HepG2 (cell line): ENCODE results near the gene GATA1. TPM values are rescaled to one million over a fixed set of nuclear protein-coding genes. Genes with fewer than 3 reads are reported as not detected.

Experiments used
- ATAC-seq: fragments of 200-7000 bp; cut with Tn5 transposase; 3 replicates; pipeline ENCODE4 v1.9.1; 2020; ENCODE audit warnings: mild to moderate bottlenecking, moderate library complexity
- BruUV-seq: library from RNA; stranded (reverse); fragments of 400-500 nt; replicated peaks from 2 replicates; lab custom pipeline; 2021; lab: Mats Ljungman, UMichigan
- CTCF ChIA-PET: fragments of 300-600 bp; formaldehyde crosslinking; extraction: SDS; loops from one replicate; lab custom pipeline; 2021; ENCODE audit warnings: low total read pairs, inconsistent platforms, low intra/inter-chr PET ratio; lab: Yijun Ruan, JAX
- POLR2A ChIA-PET: fragments of 350-600 bp; sonication (Branson Sonifier 250); formaldehyde crosslinking; loops from one replicate; lab custom pipeline; 2020; ENCODE audit warnings: antibody characterized with exemption, inconsistent platforms; lab: Yijun Ruan, JAX
- DNase-seq: peaks from one replicate; pipeline ENCODE4 v3.0.0-alpha.2; 2015; ENCODE audit warnings: low spot score
- FAIRE-seq: peaks from 3 replicates; lab custom pipeline; 2011; peaks lifted over from hg19 to GRCh38; lab: Jason Lieb, UNC
- H2AFZ ChIP-seq: one replicate; pipeline ENCODE4 v1.6.1; 2011; ENCODE audit warnings: low read length, inconsistent platforms
- H3K27ac ChIP-seq: fragments of 300-600 bp; 3 replicates; pipeline ENCODE4 v1.8.0; 2011; ENCODE audit warnings: mixed run types, mild to moderate bottlenecking, mixed read lengths, low read length, inconsistent platforms; ENCODE audit not compliant: insufficient read depth; ENCODE audit errors: extremely low read length
- H3K27me3 ChIP-seq, 2 experiments: fragments of 200-600 bp in 1 of 2; 2 replicates in 1 of 2; 3 replicates in 1 of 2; pipeline versions ENCODE4 v1.6.0 to v1.8.0; 2011; ENCODE audit warnings: low read length in 2 of 2, mild to moderate bottlenecking in 2 of 2, moderate library complexity in 2 of 2, inconsistent platforms in 1 of 2; ENCODE audit not compliant: insufficient read depth in 2 of 2, control insufficient read depth in 1 of 2
- H3K36me3 ChIP-seq, 2 experiments: fragments of 200-600 bp in 1 of 2; replicated peaks in 1 of 2; 2 replicates in 1 of 2; 3 replicates in 1 of 2; pipeline versions ENCODE4 v1.5.1 to v1.8.0; 2011; ENCODE audit warnings: low read length in 2 of 2, inconsistent platforms in 1 of 2; ENCODE audit not compliant: insufficient read depth in 2 of 2, control insufficient read depth in 1 of 2
- H3K4me1 ChIP-seq: 2 replicates; pipeline ENCODE4 v1.5.1; 2012; ENCODE audit warnings: low read length, inconsistent platforms; ENCODE audit not compliant: insufficient read depth
- H3K4me2 ChIP-seq: 2 replicates; pipeline ENCODE4 v1.6.0; 2011; ENCODE audit warnings: low read depth, low read length, inconsistent platforms
- H3K4me3 ChIP-seq, 3 experiments: fragments of 200-600 bp in 1 of 3; sonication (generic), shearing (Covaris generic) in 1 of 3; replicated peaks in 1 of 3; 2 replicates each; pipeline ENCODE4 v1.5.1; 2011 to 2016; ENCODE audit warnings: low read length in 3 of 3, inconsistent platforms in 2 of 3, low read depth in 2 of 3, mild to moderate bottlenecking in 2 of 3, control low read depth in 1 of 3, mixed read lengths in 1 of 3; ENCODE audit not compliant: insufficient read depth in 1 of 3
- H3K79me2 ChIP-seq: one replicate; pipeline ENCODE4 v1.6.1; 2011; ENCODE audit warnings: low read length, inconsistent platforms; ENCODE audit not compliant: insufficient read depth
- H3K9ac ChIP-seq: 2 replicates; pipeline ENCODE4 v1.6.0; 2011; ENCODE audit warnings: mild to moderate bottlenecking, low read depth, low read length, inconsistent platforms; ENCODE audit not compliant: insufficient read depth
- H3K9me3 ChIP-seq: 2 replicates; pipeline ENCODE4 v1.5.1; 2012; ENCODE audit warnings: mild to moderate bottlenecking, low read length
- H4K20me1 ChIP-seq: 2 replicates; pipeline ENCODE4 v1.6.0; 2011; ENCODE audit warnings: inconsistent platforms, mild to moderate bottlenecking, low read length, moderate library complexity; ENCODE audit not compliant: insufficient read depth
- ATF5 ChIP-seq: sonication (generic); formaldehyde crosslinking; IDR thresholded peaks from 2 replicates; pipeline ENCODE4 v1.4.0; 2020; ENCODE audit warnings: mild to moderate bottlenecking, low read depth, missing genetic modification reagents
- MXD1 ChIP-seq: sonication (generic); formaldehyde crosslinking; IDR thresholded peaks from 2 replicates; pipeline ENCODE4 v1.4.0; 2020; ENCODE audit warnings: mild to moderate bottlenecking, missing genetic modification reagents
- WIZ ChIP-seq: sonication (generic); formaldehyde crosslinking; IDR thresholded peaks from 2 replicates; pipeline ENCODE4 v1.5.1; 2020; ENCODE audit warnings: mild to moderate bottlenecking, missing genetic modification reagents
- ZEB1 ChIP-seq: IDR thresholded peaks from 2 replicates; pipeline ENCODE4 v1.6.1; 2012; ENCODE audit warnings: mild to moderate bottlenecking, low read depth, inconsistent platforms; ENCODE audit not compliant: insufficient replicate concordance
- ZNF549 ChIP-seq: sonication (generic); formaldehyde crosslinking; IDR thresholded peaks from 2 replicates; pipeline ENCODE4 v1.5.0; 2020; ENCODE audit warnings: missing genetic modification reagents
- ZSCAN31 ChIP-seq: sonication (generic); formaldehyde crosslinking; IDR thresholded peaks from 2 replicates; pipeline ENCODE4 v1.5.0; 2020; ENCODE audit warnings: low read depth, mild to moderate bottlenecking, missing genetic modification reagents
- WGBS: methylation state at CpG from one replicate; pipeline ENCODE4 v1.1.6; 2017; ENCODE audit warnings: low lambda C conversion rate; 5-methylcytosine and 5-hydroxymethylcytosine counted together
- in situ Hi-C: cut with HindIII; loops from 2 replicates; pipeline ENCODE4 v1.10.0; 2017; ENCODE audit warnings: low pct_unique_long_range_greater_than_20kb; ENCODE audit not compliant: extremely low pct_ligation_motif_present
- intact Hi-C: fragments of 100-400 bp; cut with micrococcal nuclease; formaldehyde crosslinking; loops from one replicate; pipeline ENCODE4 v1.10.0; 2022; ENCODE audit not compliant: unreplicated experiment
- polyA plus RNA-seq, 8 experiments: library from polyadenylated mRNA; depleted of rRNA in 3 of 8; stranded (reverse) in 7 of 8; unstranded in 1 of 8; fragments of >200 nt; fragmentation: Illumina TruSeq in 4 of 8; extraction: Trizol in 4 of 8; gene quantifications; 2 replicates each; pipeline versions ENCODE4 v1.2.1 to v1.2.3, GENCODE V29; 2011 to 2016; ENCODE audit warnings: low read depth in 4 of 8, missing spikeins in 1 of 8, mixed read lengths in 1 of 8; ENCODE audit not compliant: insufficient read depth in 1 of 8
- total RNA-seq, 5 experiments: library from RNA; depleted of rRNA; stranded (reverse); fragments of >200 nt; fragmentation: Illumina TruSeq; extraction: Trizol; gene quantifications; 2 replicates each; pipeline ENCODE4 v1.2.3, GENCODE V29; 2016; ENCODE audit warnings: low read depth in 1 of 5

Gene GATA1
- total and polyA plus RNA-seq, 2 of the 13 experiments (the other 11 are each of a cell fraction or from before 2014, with no cell fraction given), result 0.13 TPM; not detected in 1

- no peak for TF ChIP-seq WIZ (CRISPR knock-in tag)
Measured at GRCh38 chrX:48772602-48773001, 13.8 kb upstream of the GATA1 start (continued).

- Histone ChIP-seq H2AFZ (no peak overlapping the region), H3K9me3 (no peaks in the 10 kb centered on the region), H3K36me3 (no peaks in the 10 kb centered on the region), H4K20me1 (no peaks in the 10 kb centered on the region), H3K4me1 (no peaks in the 10 kb centered on the region), H3K4me3 (no peak overlapping the region), H3K4me2 (no peak overlapping the region), H3K27me3 (no peaks in the 10 kb centered on the region), H3K79me2 (no peaks in the 10 kb centered on the region), H3K9ac (no peak overlapping the region), H3K27ac (no peak overlapping the region)
- ChIA-PET POLR2A (no interaction called here), CTCF (no interaction called here)
- DNase-seq (no peak), ATAC-seq (no peak), FAIRE-seq (no peak)
- BruUV-seq, result no TSS peak
- intact Hi-C loops, result no loop called here
- WGBS, result 41% methylated on average over 12 of the region's 13 CpGs
- TF ChIP-seq ZNF549 (CRISPR knock-in tag), result no peak
- no peak for TF ChIP-seq ATF5 (CRISPR knock-in tag)
- TF ChIP-seq ZEB1, result no peak
- no peak for TF ChIP-seq MXD1 (CRISPR knock-in tag)
- no peak for TF ChIP-seq ZSCAN31
- in situ Hi-C loops, result no loop called here
Measured at GRCh38 chrX:48776818-48777439, 9.5 kb upstream of the GATA1 start.
